Measurements from ENCODE around the gene KRT74. TPM values are rescaled to one million over a fixed set of nuclear protein-coding genes. Genes with fewer than 3 reads are reported as not detected.

The KRT74 gene
- total RNA-seq, 1 experiment from 2014 or later, result not detected

DNA sequence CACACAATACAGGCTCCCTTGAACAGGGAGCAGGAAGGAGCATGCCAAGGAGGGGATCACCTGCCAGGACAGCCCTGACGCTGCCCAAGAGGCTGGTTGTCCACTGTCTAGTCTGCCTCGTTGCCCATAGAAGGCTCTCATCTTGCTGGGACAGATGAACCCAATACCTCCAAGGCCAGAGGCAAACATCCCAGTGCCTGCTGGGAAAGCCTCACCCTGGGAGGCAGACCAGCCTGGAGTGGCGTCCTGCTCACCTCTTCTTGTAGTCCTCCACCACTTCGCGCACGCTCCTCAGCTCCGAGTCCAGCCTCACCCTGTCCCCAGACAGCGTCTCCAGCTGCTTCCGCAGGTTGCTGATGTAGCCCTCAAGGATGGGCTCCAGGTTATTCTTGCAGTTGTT lies 42.3 kb upstream of the KRT74 start:
- no peaks in the 10 kb centered on the region for H3K36me3 ChIP-seq (ENCODE audit: control insufficient read depth, insufficient read depth, low read length)
- H3K27ac Mint-ChIP-seq (ENCODE audit: unreplicated experiment), result no peak overlapping the region
- intact Hi-C loops (cut with micrococcal nuclease; ENCODE audit: unreplicated experiment), result no loop called here
- no peaks in the 10 kb centered on the region for H3K9me3 ChIP-seq
- H3K4me1 ChIP-seq, result no peaks in the 10 kb centered on the region
- DNase-seq, result no peak
- CTCF ChIA-PET, result no interaction called here
- peaks cover 16% of the 10 kb centered on the region for H3K27me3 Mint-ChIP-seq (ENCODE audit: insufficient read depth, unreplicated experiment)
- H3K4me3 Mint-ChIP-seq (ENCODE audit: unreplicated experiment), result no peak overlapping the region
- H3K4me1 Mint-ChIP-seq (ENCODE audit: low read depth, unreplicated experiment), result no peaks in the 10 kb centered on the region
- H3K9me3 Mint-ChIP-seq (ENCODE audit: unreplicated experiment), result no peaks in the 10 kb centered on the region
- POLR2A ChIA-PET, result no interaction called here
- H3K36me3 Mint-ChIP-seq (ENCODE audit: insufficient read depth, unreplicated experiment), result no peaks in the 10 kb centered on the region
- BruUV-seq (replicated peaks), result no TSS peak
- H3K4me3 ChIP-seq (ENCODE audit: low read depth, low read length), result no peak overlapping the region
- H3K27me3 ChIP-seq (replicated peaks; ENCODE audit: control insufficient read depth, insufficient read depth, low read length), result no peaks in the 10 kb centered on the region; the same call in 1 of the 2 replicates
- TF ChIP-seq, protein P1, sequence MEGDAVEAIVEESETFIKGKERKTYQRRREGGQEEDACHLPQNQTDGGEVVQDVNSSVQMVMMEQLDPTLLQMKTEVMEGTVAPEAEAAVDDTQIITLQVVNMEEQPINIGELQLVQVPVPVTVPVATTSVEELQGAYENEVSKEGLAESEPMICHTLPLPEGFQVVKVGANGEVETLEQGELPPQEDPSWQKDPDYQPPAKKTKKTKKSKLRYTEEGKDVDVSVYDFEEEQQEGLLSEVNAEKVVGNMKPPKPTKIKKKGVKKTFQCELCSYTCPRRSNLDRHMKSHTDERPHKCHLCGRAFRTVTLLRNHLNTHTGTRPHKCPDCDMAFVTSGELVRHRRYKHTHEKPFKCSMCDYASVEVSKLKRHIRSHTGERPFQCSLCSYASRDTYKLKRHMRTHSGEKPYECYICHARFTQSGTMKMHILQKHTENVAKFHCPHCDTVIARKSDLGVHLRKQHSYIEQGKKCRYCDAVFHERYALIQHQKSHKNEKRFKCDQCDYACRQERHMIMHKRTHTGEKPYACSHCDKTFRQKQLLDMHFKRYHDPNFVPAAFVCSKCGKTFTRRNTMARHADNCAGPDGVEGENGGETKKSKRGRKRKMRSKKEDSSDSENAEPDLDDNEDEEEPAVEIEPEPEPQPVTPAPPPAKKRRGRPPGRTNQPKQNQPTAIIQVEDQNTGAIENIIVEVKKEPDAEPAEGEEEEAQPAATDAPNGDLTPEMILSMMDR (IDR thresholded peaks at IDR 0.05; ENCODE audit: insufficient read depth in 1 of 2, low read depth in 1 of 2, low read length in 1 of 2, severe bottlenecking in 1 of 2, unreplicated experiment in 1 of 2), result no peak

DNA sequence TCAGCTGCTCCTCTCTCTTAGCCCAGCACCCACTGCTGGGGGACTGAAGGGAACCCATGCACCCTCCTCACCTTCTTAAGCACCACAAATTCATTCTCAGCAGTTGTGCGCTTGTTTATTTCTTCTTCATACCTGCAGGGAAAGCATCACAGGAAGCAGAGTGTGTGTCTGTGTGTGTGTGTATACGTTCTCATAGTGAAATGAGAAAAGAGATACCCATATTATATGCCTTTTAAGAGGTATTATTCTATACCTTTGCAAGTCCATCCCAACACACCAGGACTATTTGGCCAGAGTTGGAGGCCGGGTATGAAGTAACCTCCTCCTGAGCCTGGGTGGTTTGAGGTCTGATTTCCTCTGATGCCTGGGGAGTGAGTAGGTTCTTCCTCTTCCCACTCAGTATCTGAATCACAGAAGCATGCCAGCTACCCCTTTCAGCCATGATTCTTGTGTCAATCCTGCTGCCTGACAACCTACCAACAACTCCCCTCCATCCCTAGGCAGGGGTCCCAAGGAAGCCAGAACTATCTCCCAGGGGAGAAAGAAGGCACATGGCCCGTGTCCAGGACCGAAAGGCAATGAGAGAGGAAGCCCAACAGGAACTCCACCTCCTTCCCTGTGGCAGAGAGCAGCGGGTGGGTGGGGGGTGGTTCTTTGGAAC lies 41.7 kb upstream of the KRT74 start:
- Mint-ChIP-seq H3K27ac (ENCODE audit: unreplicated experiment) (no peak overlapping the region), H3K36me3 (ENCODE audit: insufficient read depth, unreplicated experiment) (no peaks in the 10 kb centered on the region), H3K9me3 (ENCODE audit: unreplicated experiment) (no peaks in the 10 kb centered on the region), H3K27me3 (ENCODE audit: insufficient read depth, unreplicated experiment) (peaks cover 16% of the 10 kb centered on the region), H3K4me3 (ENCODE audit: unreplicated experiment) (no peak overlapping the region), H3K4me1 (ENCODE audit: low read depth, unreplicated experiment) (no peaks in the 10 kb centered on the region)
- Histone ChIP-seq H3K4me3 (ENCODE audit: low read depth, low read length) (no peak overlapping the region), H3K36me3 (ENCODE audit: control insufficient read depth, insufficient read depth, low read length) (no peaks in the 10 kb centered on the region), H3K4me1 (no peaks in the 10 kb centered on the region), H3K27me3 (replicated peaks; ENCODE audit: control insufficient read depth, insufficient read depth, low read length) (no peaks in the 10 kb centered on the region; the same call in 1 of the 2 replicates), H3K9me3 (no peaks in the 10 kb centered on the region)
- no peak for DNase-seq
- TF ChIP-seq, protein P1 (IDR thresholded peaks at IDR 0.05; ENCODE audit: insufficient read depth in 1 of 2, low read depth in 1 of 2, low read length in 1 of 2, severe bottlenecking in 1 of 2, unreplicated experiment in 1 of 2), result no peak
- CTCF ChIA-PET, result no interaction called here
- BruUV-seq (replicated peaks), result no TSS peak
- POLR2A ChIA-PET, result no interaction called here
- intact Hi-C loops (cut with micrococcal nuclease; ENCODE audit: unreplicated experiment), result no loop called here

DNA sequence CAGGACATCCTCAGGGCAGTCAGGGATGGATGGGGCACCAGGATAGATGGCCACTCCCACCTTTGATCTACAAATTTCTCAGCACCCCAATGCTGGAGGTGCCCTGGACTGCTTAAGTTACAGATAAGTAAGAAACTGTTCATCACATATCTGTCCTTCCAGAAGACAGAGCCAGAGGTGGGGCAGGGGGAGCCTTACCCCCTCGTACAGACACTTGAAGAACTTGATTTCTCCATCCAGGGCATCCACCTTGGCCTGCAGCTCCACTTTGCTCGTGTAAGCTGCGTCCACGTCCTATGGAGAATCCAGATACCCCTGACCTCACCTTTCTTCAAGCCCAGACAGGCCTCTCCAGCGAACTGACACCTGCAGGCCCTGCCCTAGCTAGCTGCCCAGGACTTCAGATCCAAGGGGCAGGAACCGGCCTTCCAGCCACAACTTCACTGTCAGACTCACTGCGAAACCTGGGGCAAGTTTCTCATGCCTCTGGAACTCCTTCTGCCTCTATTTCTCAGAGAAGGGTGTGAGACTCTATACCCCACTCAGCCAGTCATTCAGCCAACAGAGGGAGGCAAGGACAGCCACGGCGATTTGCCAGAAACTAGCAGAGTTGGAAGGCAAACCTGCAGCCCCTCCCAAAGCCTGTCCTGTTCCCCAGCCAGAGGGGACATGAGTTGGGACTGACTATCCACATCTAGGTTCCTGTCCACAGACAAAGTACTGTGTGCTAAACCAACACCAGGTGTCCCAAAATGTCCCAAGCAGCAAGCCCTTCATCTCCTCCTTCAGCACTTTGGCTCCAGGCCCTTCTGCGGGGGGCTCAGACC lies 41.0 kb upstream of the KRT74 start:
- CTCF ChIA-PET, result no interaction called here
- no TSS peak for BruUV-seq (replicated peaks)
- H3K36me3 Mint-ChIP-seq (ENCODE audit: insufficient read depth, unreplicated experiment), result no peaks in the 10 kb centered on the region
- no peak overlapping the region for H3K4me3 Mint-ChIP-seq (ENCODE audit: unreplicated experiment)
- no peaks in the 10 kb centered on the region for H3K4me1 Mint-ChIP-seq (ENCODE audit: low read depth, unreplicated experiment)
- POLR2A ChIA-PET, result no interaction called here
- H3K9me3 Mint-ChIP-seq (ENCODE audit: unreplicated experiment), result no peaks in the 10 kb centered on the region
- no peak overlapping the region for H3K27ac Mint-ChIP-seq (ENCODE audit: unreplicated experiment)
- Histone ChIP-seq H3K4me1 (no peaks in the 10 kb centered on the region), H3K9me3 (no peaks in the 10 kb centered on the region), H3K4me3 (ENCODE audit: low read depth, low read length) (no peak overlapping the region), H3K36me3 (ENCODE audit: control insufficient read depth, insufficient read depth, low read length) (no peaks in the 10 kb centered on the region), H3K27me3 (replicated peaks; ENCODE audit: control insufficient read depth, insufficient read depth, low read length) (no peaks in the 10 kb centered on the region; the same call in 1 of the 2 replicates)
- intact Hi-C loops (cut with micrococcal nuclease; ENCODE audit: unreplicated experiment), result no loop called here
- no peak for DNase-seq
- TF ChIP-seq, protein P1 (IDR thresholded peaks at IDR 0.05; ENCODE audit: insufficient read depth in 1 of 2, low read depth in 1 of 2, low read length in 1 of 2, severe bottlenecking in 1 of 2, unreplicated experiment in 1 of 2), result no peak
- peaks cover 16% of the 10 kb centered on the region for H3K27me3 Mint-ChIP-seq (ENCODE audit: insufficient read depth, unreplicated experiment)

Data from Caco-2 (cell line).